HG02763 (cell line): Measurements from ENCODE around the gene IL6R.
"Not testable (repeated sequence)": the region's sequence is repeated elsewhere in the genome, so short reads cannot be mapped to it uniquely, and the experiment has no call there.

Experiments used
- ATAC-seq: cut with Tn5 transposase; IDR thresholded peaks from one replicate; pipeline ENCODE4 v1.9.1; 2021; ENCODE audit warnings: mild to moderate bottlenecking, moderate library complexity; ENCODE audit not compliant: unreplicated experiment

Gene IL6R

GRCh38 chr1:154478639-154479038 is 73.5 kb downstream of the IL6R start:
- no peak for ATAC-seq

DNA sequence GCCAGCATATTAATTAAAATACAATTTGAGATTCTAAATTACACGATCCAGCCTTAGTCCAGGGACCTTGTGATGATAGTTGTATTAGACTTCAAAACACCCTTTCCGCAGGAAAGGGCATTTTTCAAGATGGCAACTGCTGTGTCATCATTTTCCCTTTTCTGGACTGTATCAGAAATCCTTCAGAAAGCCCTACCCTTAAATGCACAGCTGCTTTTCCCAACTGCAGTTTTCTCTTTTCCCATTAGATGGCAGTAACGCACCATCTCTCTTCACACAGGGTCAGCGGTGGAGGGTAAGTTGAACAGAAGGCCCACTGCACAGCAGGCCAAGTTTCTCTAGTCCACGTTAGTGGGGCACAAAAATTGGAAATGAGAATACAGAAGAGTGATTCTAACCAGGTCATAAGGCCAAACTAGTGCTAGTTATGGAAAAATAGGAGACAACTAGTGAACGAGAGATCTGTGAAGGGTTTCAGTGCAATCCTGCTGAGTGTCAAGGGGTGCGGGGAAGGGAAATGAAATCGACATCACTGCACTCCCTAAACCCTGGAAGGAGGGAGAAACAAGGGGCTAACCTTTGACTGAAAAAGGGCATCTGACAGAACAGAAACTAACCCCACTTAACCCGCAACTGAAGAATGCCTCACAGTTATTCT is 74.8 kb downstream of the IL6R start:
- no peak for ATAC-seq

DNA sequence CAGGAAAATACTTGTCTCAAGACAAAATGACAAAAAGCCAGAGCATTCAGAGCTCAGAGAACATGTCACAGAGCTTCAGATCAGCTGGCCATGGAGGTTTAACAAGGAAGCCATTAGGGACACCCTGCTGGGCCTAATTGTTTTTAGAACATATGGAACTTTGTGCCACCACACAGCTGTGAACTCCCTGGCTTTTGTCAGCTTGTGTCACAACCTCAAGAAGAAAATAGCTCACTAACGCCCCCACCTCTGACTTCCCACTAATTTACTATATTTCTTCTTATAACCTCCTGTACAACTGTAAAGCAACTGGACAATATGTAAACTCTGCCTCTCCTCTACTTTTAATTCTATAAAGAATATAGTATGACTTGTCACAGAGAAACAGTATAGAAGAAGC is 75.9 kb downstream of the IL6R start:
- no peak for ATAC-seq

DNA sequence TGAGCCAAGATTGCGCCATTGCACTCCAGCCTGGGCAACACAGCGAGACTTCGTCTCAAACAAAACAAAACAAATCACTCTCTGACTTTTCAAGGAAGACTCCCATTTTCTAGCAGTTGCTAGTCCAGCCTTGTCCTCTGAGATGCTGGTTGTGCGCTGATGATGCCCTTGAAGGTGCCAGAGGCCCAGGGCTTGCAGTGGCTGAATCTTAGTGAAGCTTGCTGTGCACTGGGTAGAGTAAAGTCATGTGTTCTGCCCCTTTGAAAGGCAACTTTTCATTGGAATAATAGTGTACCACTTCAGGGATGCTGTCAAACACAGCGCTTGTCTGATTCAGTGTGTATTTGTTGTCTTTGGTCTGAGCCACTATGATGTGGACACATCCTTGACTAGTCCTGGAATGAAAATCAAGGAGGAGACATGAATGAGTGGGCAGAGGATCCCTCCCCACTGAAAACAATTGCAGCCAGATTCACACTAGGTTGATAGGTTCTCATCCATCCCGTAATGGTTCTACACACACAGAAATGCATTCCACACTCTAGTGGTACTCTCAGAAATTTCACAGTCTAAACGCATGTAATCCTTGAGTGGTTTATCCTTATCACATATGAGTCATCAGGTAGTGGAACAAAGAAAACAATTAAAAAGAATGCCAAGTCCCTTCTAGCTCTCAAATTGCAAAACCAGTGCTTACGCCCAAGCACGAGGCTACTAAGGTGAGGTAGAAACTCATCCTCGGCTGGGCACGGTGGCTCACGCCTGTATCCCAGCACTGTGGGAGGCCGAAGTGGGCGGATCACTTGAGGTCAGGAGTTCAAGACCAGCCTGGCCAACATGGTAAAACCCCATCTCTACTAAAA is 79.0 kb downstream of the IL6R start:
- no peak for ATAC-seq

DNA sequence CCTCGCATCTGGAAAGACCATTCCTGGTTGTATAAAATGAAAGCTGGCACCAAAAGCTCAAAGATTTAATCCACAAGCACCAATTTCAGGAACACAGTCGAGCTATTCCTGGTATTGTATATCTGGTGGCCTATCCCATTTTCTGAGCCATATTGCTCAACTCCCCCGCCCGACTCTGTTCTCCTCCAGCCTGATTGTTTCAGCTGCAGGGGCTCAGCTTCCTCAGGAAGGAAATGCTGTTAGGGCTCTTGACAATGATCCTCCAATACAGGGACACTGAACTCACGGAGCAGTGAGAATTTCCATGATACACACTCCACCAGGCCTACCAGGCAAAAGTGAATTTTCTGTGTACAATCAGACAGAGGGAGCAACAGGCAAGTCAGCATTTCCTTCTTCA is 80.0 kb downstream of the IL6R start:
- no peak for ATAC-seq

- no peak for ATAC-seq
Observed at GRCh38 chr1:154485910-154486496, 80.9 kb downstream of the IL6R start.

GRCh38 chr1:154486756-154487155 is 81.6 kb downstream of the IL6R start:
- ATAC-seq = not testable (repeated sequence)

DNA sequence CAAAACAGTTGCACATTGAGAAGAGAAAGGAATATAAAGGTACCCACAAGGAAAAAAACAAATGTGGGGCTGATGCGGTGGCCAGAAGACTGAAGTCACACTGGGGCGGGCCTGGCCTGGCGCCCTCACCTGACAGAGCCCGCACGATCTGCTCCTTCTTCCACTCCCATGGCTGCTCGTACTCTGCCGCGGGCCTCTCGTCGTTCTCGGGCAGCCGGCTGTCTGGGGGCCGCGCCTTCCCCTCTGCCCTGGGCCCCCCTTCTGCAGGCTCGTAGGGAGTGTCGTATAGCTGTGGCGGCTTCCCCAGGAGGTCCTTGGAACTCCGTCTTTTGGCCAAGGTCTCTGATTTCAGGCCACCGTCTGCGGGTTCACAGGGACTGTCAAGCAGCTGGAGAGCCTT is 83.8 kb downstream of the IL6R start:
- no peak for ATAC-seq

GRCh38 chr1:154489695-154490274 is 84.6 kb downstream of the IL6R start:
- ATAC-seq = no peak

- ATAC-seq = no peak
Observed at GRCh38 chr1:154490317-154490716, 85.2 kb downstream of the IL6R start.

- no peak for ATAC-seq
Observed at GRCh38 chr1:154492115-154492514, 87.0 kb downstream of the IL6R start.

- ATAC-seq = no peak
Observed at GRCh38 chr1:154493276-154493675, 88.1 kb downstream of the IL6R start.

- no peak for ATAC-seq
Observed at GRCh38 chr1:154495496-154496273, 90.5 kb downstream of the IL6R start.

DNA sequence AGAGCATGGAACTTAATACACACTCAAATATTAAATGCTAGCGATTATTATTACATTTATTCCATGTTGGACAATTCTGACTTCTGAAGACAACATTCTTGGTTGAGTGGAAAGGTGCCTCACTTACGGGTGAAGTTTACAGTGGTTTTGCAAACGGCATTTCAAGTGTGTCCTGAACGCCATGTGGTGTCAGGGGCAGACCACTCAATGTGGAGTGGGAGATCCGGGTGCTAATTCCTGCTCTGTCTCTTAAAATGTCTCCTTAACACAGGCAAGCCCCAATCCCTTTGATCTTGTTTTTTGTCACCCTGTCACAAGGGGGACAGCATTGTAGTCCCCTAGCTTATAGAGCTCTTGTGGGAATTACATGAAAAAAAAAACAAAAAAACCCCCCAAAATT is 91.2 kb downstream of the IL6R start:
- no peak for ATAC-seq

DNA sequence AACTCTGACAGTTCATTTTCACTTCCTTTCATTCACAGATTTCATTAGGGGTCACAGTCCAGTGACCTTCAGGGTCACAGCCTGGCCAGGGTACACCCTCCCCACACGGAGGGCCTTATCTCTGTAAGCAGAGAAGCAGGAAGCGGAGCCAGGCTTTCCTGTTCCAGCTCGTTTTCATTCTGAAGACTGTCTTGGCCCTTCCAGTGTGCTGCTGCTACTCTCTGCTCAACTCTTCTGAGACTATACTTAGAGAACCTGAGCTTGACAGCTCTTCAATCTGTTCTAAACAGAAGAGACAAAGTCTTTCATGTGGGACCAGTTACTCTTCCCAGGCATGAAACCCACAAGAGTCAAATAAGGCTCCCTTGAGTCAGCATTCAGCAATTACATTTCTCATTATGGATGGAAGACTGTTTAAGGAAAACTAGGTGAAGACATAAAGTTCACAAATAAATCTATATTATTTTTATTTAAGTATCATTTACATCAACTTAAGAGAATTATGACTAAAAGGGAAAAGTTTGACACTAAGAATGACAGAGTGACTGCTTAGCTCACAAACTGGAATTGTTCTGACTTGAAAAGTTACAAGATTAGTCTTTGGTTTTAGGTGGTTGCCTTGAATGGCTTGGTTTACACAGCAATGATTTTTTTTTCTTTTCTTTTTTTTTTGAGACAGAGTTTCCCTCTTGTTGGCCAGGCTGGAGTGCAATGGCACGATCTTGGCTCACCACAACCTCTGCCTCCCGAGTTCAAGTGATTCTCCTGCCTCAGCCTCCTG is 92.1 kb downstream of the IL6R start:
- ATAC-seq = no peak

- ATAC-seq = no peak
Observed at GRCh38 chr1:154499446-154499845, 94.3 kb downstream of the IL6R start.

GRCh38 chr1:154500533-154500932 is 95.4 kb downstream of the IL6R start:
- ATAC-seq = no peak

DNA sequence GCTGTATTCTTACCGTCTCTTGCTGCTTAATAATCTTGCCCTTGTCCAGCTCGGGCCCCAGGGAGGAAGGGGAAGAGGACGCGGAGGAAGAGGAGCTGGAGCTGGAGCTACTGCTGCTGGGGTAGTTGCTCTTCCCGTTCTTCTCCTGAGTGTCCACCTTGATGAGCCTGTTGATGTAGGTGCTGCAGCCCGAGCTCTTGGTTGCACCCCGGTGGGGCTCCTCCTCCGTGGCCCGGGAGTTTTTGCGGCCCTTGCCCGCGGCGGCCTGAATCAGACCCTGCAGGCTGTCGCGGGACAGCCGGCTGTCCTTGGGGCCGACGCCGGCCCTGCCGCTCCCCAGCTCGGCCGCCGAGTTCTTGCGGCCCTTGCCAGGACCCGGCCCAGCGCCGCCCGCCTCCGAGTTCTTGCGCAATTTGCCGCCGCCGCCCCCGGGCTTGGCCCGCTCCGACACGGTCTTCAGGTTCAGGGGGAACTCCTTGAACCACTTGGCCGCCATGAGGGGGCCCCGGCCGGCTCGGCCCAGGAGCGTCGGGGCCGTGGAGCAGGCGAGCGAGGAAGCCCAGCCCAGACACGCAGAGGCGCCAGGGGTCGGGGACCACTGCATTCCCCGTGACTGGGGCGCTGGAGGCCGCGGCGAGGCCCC is 96.4 kb downstream of the IL6R start:
- ATAC-seq = no peak

GRCh38 chr1:154502066-154502743 is 97.1 kb downstream of the IL6R start, which contains the start of the genes SHE and TDRD10:
SHE (minus strand) TSS chr1:154502412; CDS start chr1:154502026, 386 bp downstream.
TDRD10 (plus strand) TSS chr1:154502219; CDS start chr1:154506904, 4,685 bp downstream.
- no peak for ATAC-seq
